MM.1S (cell line): ENCODE data around the gene CRNKL1.

Experiments
- CTCF ChIP-seq: fragments of 300-600 bp; sonication (generic); IDR thresholded peaks from 2 replicates; pipeline ENCODE4 v1.5.1; 2016; ENCODE audit warnings: antibody characterized with exemption, low read length, mixed read lengths
- EZH2 ChIP-seq: fragments of 300-600 bp; sonication (generic); optimal IDR thresholded peaks from 2 replicates; pipeline ENCODE3; 2017; ENCODE audit warnings: low read depth, mild to moderate bottlenecking, antibody characterized with exemption, low read length, mixed read lengths
- EZH2phosphoT487 ChIP-seq: fragments of 300-600 bp; sonication (generic); IDR thresholded peaks from 2 replicates; pipeline ENCODE4 v1.6.1; 2018; ENCODE audit warnings: antibody characterized with exemption, low read length

DNA sequence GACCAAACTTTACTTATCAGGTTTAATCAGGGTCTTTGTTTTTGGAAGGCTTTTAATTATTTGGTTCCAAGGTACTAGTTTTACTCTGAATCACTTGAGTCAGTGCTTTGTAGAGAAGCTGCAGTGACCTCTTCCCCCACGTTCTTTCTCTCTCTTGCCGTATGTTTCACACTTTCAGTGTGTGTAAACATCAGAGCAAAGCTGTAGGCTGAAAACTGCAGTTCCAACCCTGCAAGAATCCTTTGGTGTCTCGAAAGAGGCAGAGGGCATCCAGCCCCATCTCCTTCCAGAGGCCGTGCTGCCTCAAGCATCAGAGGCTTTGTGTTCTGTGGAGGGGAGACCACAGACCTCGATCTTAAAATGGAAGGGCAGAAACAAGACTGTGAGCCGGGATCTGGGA lies 42.1 kb upstream of the CRNKL1 start:
- TF ChIP-seq CTCF (no peak), EZH2 (no peak), EZH2phosphoT487 (no peak)
